Adrenal gland (tissue), 5 donors: Measurements from ENCODE around the gene OR12D1.

ENCODE experiments used
- CTCF ChIP-seq, 6 experiments: fragments of 450-650 bp in 4 of 6; fragments of 200-600 bp in 2 of 6; sonication (generic) in 1 of 6; IDR thresholded peaks; 1 replicate in 5 of 6; 2 replicates in 1 of 6; pipeline versions ENCODE4 v1.5.1 to v1.8.0; 2016 to 2021; ENCODE audit warnings: antibody characterized with exemption in 6 of 6, mild to moderate bottlenecking in 2 of 6, moderate library complexity in 1 of 6
- POLR2A ChIP-seq, 2 donors: fragments of 450-650 bp; IDR thresholded peaks; one replicate each; pipeline ENCODE4 v1.6.1; 2017; ENCODE audit warnings: antibody characterized with exemption in 2 of 2, mild to moderate bottlenecking in 2 of 2, moderate library complexity in 1 of 2
- donor health status: DM: no; HTN: no; CAD: no.

- TF ChIP-seq POLR2A (IDR thresholded peaks at IDR 0.05) (no peak), CTCF (IDR thresholded peaks at IDR 0.05) (no peak)
These were observed 32.9 kb downstream of the OR12D1 start for GRCh38 chr6:29447670-29448069.
